ENCODE results near the gene NT5C3A. TPM values are rescaled to one million over a fixed set of nuclear protein-coding genes. Genes with fewer than 3 reads are reported as not detected.

The NT5C3A gene
- total RNA-seq = 34.9 TPM

GRCh38 chr7:33062023-33062781 lies at the start of gene NT5C3A:
NT5C3A (minus strand) TSS chr7:33062776; CDS start chr7:33062705, 71 bp downstream.

DNA sequence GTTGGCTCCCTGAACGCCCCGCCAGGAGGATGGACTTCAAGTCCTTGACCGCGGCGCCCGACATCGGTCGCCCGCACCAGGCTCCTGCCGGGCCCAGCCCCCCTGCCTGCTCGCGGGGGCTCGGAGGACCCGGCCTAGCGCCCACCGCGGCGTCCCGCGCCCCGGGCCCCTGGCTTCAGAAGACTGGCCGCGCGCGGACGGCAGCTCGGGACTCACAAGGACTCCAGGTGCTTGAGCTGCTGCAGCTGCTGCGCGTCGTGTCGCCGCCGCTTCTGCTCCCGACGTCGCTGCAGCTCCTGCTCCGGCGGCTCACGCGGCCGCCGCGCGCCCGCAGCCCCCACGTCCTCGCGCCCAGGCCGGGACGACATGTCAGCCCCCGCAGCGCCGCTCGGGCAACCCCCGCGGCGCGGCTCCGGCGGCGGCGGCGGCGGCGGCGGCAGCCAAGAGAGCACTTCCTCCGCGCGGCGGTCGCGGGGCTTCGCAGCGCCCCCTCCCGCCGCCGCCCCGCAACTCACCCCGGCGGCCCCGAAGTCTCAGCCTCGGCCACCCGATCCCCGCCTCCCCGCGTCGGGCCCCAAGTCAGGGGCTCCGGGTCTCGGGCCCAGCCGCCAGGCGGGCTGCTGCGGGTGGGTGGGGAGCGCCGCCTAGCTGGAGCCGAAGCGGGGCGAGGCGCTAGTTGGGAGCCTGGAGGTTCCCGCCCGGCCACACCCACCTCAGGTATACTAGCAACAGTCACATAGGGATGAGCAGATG lies 46.6 kb upstream of the NT5C3A start, which contains the start of gene RP9:
TSS of gene RP9 (minus strand) at position 400 of the 753 bp plus-strand sequence. CDS start at position 368, 32 bp downstream.

Small RNA genes within 50 kb of the gene (small RNA-seq; reads per million reads assigned to genes)
- gene RN7SL505P (ENCODE audit: low replicate concordance) = not detected
- not detected for gene RNU6-388P (ENCODE audit: low replicate concordance)
- gene RPS29P14 (ENCODE audit: low replicate concordance) = not detected

Other genes starting within 250 kb of the NT5C3A start
- 56.0 TPM for gene KBTBD2, start 171.0 kb downstream of the NT5C3A start, total RNA-seq
- gene FKBP9, start 105.3 kb downstream of the NT5C3A start, total RNA-seq = 115 TPM
- 11.6 TPM for gene RP9, start 46.6 kb upstream of the NT5C3A start, total RNA-seq
- 38.3 TPM for gene BBS9, start 66.8 kb upstream of the NT5C3A start, total RNA-seq

All from metanephros (tissue), 2 donors.